SK-N-SH (cell line): ENCODE results near the gene THAP3. TPM values are rescaled to one million over a fixed set of nuclear protein-coding genes. Genes with fewer than 3 reads are reported as not detected.

ENCODE experiments used
- CTCF ChIA-PET: fragments of 300-600, 350-600 bp; formaldehyde crosslinking; extraction: SDS; loops from one replicate; lab custom pipeline; 2021; lab: Yijun Ruan, JAX
- POLR2A ChIA-PET: fragments of 350-600 bp; sonication (Branson Sonifier 250); formaldehyde crosslinking; extraction: SDS; loops from one replicate; lab custom pipeline; 2020; ENCODE audit warnings: antibody characterized with exemption, inconsistent platforms; lab: Yijun Ruan, JAX
- DNase-seq: peaks from one replicate; pipeline ENCODE4 v3.0.0; 2012
- H2AFZ ChIP-seq: fragments of 200-600 bp; sonication (generic); 2 replicates; pipeline ENCODE4 v1.8.1; 2016; ENCODE audit warnings: antibody characterized with exemption, mild to moderate bottlenecking, low read depth
- H3F3A ChIP-seq: fragments of 200-600 bp; sonication (generic); replicated peaks from 2 replicates; pipeline ENCODE3; 2016; ENCODE audit warnings: antibody characterized with exemption, mild to moderate bottlenecking; ENCODE audit not compliant: insufficient read depth
- H3K27ac ChIP-seq, 2 experiments: fragments of 200-500 bp in 1 of 2; fragments of 200-600 bp in 1 of 2; sonication (Bioruptor generic) in 1 of 2; sonication (generic), shearing (Covaris generic) in 1 of 2; 2 replicates each; pipeline versions ENCODE4 v1.5.1 to v1.6.1; 2014 to 2016; ENCODE audit warnings: low read depth in 2 of 2, inconsistent platforms in 1 of 2, low read length in 1 of 2, mild to moderate bottlenecking in 1 of 2, mixed read lengths in 1 of 2
- H3K27me3 ChIP-seq: fragments of 200-600 bp; sonication (generic), shearing (Covaris generic); 2 replicates; pipeline ENCODE4 v1.6.1; 2016; ENCODE audit warnings: mixed run types; ENCODE audit not compliant: insufficient read depth
- H3K36me3 ChIP-seq, 2 experiments: fragments of 200-500 bp in 1 of 2; fragments of 200-600 bp in 1 of 2; sonication (Bioruptor generic) in 1 of 2; sonication (generic) in 1 of 2; replicated peaks in 1 of 2; 2 replicates each; pipeline versions ENCODE3 to v1.5.1; 2014 to 2016; ENCODE audit warnings: low read length in 1 of 2, mild to moderate bottlenecking in 1 of 2; ENCODE audit not compliant: insufficient read depth in 2 of 2, control insufficient read depth in 1 of 2
- H3K4me1 ChIP-seq, 2 experiments: fragments of 200-500 bp in 1 of 2; fragments of 200-600 bp in 1 of 2; sonication (Bioruptor generic) in 1 of 2; sonication (generic), shearing (Covaris generic) in 1 of 2; 2 replicates each; pipeline versions ENCODE4 v1.5.1 to v1.6.1; 2014 to 2016; ENCODE audit warnings: low read depth in 1 of 2, low read length in 1 of 2, mixed run types in 1 of 2; ENCODE audit not compliant: insufficient read depth in 2 of 2, control insufficient read depth in 1 of 2
- H3K4me2 ChIP-seq: fragments of 200-600 bp; sonication (generic), shearing (Covaris generic); 2 replicates; pipeline ENCODE4 v1.6.1; 2017; ENCODE audit warnings: mixed run types
- H3K4me3 ChIP-seq, 2 experiments: fragments of 200-500 bp in 1 of 2; fragments of 200-600 bp in 1 of 2; sonication (Bioruptor generic) in 1 of 2; sonication (generic), shearing (Covaris generic) in 1 of 2; 2 replicates each; pipeline versions ENCODE4 v1.5.1 to v1.8.1; 2014 to 2016; ENCODE audit warnings: low read depth in 2 of 2, inconsistent platforms in 1 of 2, low read length in 1 of 2, mild to moderate bottlenecking in 1 of 2, mixed read lengths in 1 of 2, moderate library complexity in 1 of 2
- H3K79me2 ChIP-seq: fragments of 200-600 bp; sonication (generic); 2 replicates; pipeline ENCODE4 v1.8.1; 2017; ENCODE audit warnings: mild to moderate bottlenecking; ENCODE audit not compliant: insufficient read depth
- H3K9ac ChIP-seq: fragments of 200-600 bp; sonication (generic); 2 replicates; pipeline ENCODE4 v1.6.1; 2017; ENCODE audit warnings: mixed run types
- H3K9me2 ChIP-seq: fragments of 200-600 bp; sonication (generic); 2 replicates; pipeline ENCODE4 v1.6.1; 2017; ENCODE audit warnings: mixed run types
- H3K9me3 ChIP-seq: fragments of 200-600 bp; sonication (generic); 2 replicates; pipeline ENCODE4 v1.6.1; 2017; ENCODE audit warnings: mixed run types, mild to moderate bottlenecking, moderate library complexity
- H4K20me1 ChIP-seq: fragments of 200-600 bp; sonication (generic); 2 replicates; pipeline ENCODE4 v1.6.1; 2017; ENCODE audit warnings: mild to moderate bottlenecking, mixed run types; ENCODE audit not compliant: insufficient read depth
- CHD2 ChIP-seq: fragments of 150-350 bp; IDR thresholded peaks from 2 replicates; pipeline ENCODE4 v1.6.1; 2018; ENCODE audit warnings: low read length; ENCODE audit not compliant: partially characterized antibody
- CTCF ChIP-seq: fragments of 200-600 bp; sonication (generic); IDR thresholded peaks from 2 replicates; pipeline ENCODE4 v1.6.1; 2017; ENCODE audit warnings: antibody characterized with exemption, mild to moderate bottlenecking, moderate library complexity
- FOSL2 ChIP-seq: IDR thresholded peaks from 2 replicates; pipeline ENCODE4 v1.4.0; 2012; ENCODE audit warnings: low read depth, mild to moderate bottlenecking, moderate library complexity, borderline replicate concordance
- FOXJ3 ChIP-seq: sonication (generic); formaldehyde crosslinking; IDR thresholded peaks from 2 replicates; pipeline ENCODE4 v1.5.1; 2020; ENCODE audit warnings: mild to moderate bottlenecking, missing genetic modification reagents
- JUND ChIP-seq: IDR thresholded peaks from 2 replicates; pipeline ENCODE4 v1.4.0; 2012
- MAX ChIP-seq: IDR thresholded peaks from 2 replicates; pipeline ENCODE4 v1.4.0; 2012; ENCODE audit warnings: low read depth
- NRF1 ChIP-seq: IDR thresholded peaks from 2 replicates; pipeline ENCODE4 v1.6.1; 2012; ENCODE audit warnings: low read depth, mild to moderate bottlenecking, low read length
- POLR2AphosphoS5 ChIP-seq: IDR thresholded peaks from 2 replicates; pipeline ENCODE4 v1.6.1; 2012; ENCODE audit warnings: low read depth, low read length
- RAD21 ChIP-seq: IDR thresholded peaks from 2 replicates; pipeline ENCODE4 v1.6.1; 2012; ENCODE audit warnings: mild to moderate bottlenecking, low read length
- RCOR1 ChIP-seq: fragments of 150-350 bp; IDR thresholded peaks from 2 replicates; pipeline ENCODE4 v1.6.1; 2017; ENCODE audit warnings: antibody characterized with exemption, low read length
- RFX5 ChIP-seq: IDR thresholded peaks from 2 replicates; pipeline ENCODE4 v1.6.1; 2012; ENCODE audit warnings: mild to moderate bottlenecking, improper control_type of control experiment, low read length
- SMC3 ChIP-seq: IDR thresholded peaks from 2 replicates; pipeline ENCODE4 v1.6.1; 2012; ENCODE audit warnings: low read depth, low read length, improper control_type of control experiment
- TCF12 ChIP-seq: IDR thresholded peaks from 2 replicates; pipeline ENCODE4 v1.4.0; 2012
- USF1 ChIP-seq: IDR thresholded peaks from 2 replicates; pipeline ENCODE4 v1.4.0; 2012; ENCODE audit warnings: low read depth, borderline replicate concordance
- USF2 ChIP-seq: fragments of 150-350 bp; IDR thresholded peaks from 2 replicates; pipeline ENCODE4 v1.6.1; 2017; ENCODE audit warnings: antibody characterized with exemption, low read length, low read depth, borderline replicate concordance
- ZBTB33 ChIP-seq: IDR thresholded peaks from 2 replicates; pipeline ENCODE4 v1.4.0; 2012; ENCODE audit warnings: low read depth, borderline replicate concordance
- WGBS: methylation state at CpG from one replicate; pipeline ENCODE4 v1.1.6; 2017; ENCODE audit warnings: low lambda C conversion rate; 5-methylcytosine and 5-hydroxymethylcytosine counted together
- polyA plus RNA-seq, 3 experiments: library from polyadenylated mRNA; depleted of rRNA; stranded (reverse); fragments of >200 nt; gene quantifications; 2 replicates each; pipeline ENCODE4 v1.2.3, GENCODE V29; 2012

Gene THAP3
- polyA plus RNA-seq, 1 of the 3 experiments (the other 2 are of a cell fraction) = 11.1 TPM

GRCh38 chr1:6646499-6647148, 22.0 kb downstream of the THAP3 start:
- CTCF ChIA-PET = interaction anchor here (0.6 to 2.5 kb wide), 27 partner anchors 9 to 206 kb away, joined by 3 to 20 read pairs (median 4); partner anchors contain the start of genes DNAJC11, KLHL21, NOL9 and TAS1R1
- 83% methylated on average over 10 of the region's 10 CpGs for WGBS
- H3F3A ChIP-seq = no peaks in the 10 kb centered on the region
- no peaks in the 10 kb centered on the region for H3K27me3 ChIP-seq
- peaks cover 9 to 25% of the 10 kb centered on the region in 2 experiments for H3K36me3 ChIP-seq
- no peak overlapping the region for H2AFZ ChIP-seq
- H3K4me1 ChIP-seq = no peaks in the 10 kb centered on the region
- H4K20me1 ChIP-seq = no peaks in the 10 kb centered on the region
- H3K9me3 ChIP-seq = no peaks in the 10 kb centered on the region
- TF ChIP-seq RAD21 = peak; percentile 73
- no peak for TF ChIP-seq JUND
- no peak for TF ChIP-seq POLR2AphosphoS5
- TF ChIP-seq RFX5 = no peak
- TF ChIP-seq RCOR1 = no peak
- peak; percentile 60 for TF ChIP-seq CTCF
- no peak for TF ChIP-seq ZBTB33
- TF ChIP-seq NRF1 = no peak
- TF ChIP-seq SMC3 = peak; percentile 22; the same call in 1 of the 2 replicates
- peak overlapping the region in 1 of 2 experiments; percentile 31; a peak in 1 of 4 replicates for H3K4me3 ChIP-seq
- no peak overlapping the region for H3K27ac ChIP-seq
- H3K4me2 ChIP-seq = no peak overlapping the region
- H3K9me2 ChIP-seq = no peaks in the 10 kb centered on the region
- POLR2A ChIA-PET = no interaction called here
- peak; percentile 66 for DNase-seq
- H3K79me2 ChIP-seq = no peaks in the 10 kb centered on the region
- H3K9ac ChIP-seq = no peak overlapping the region

GRCh38 chr1:6648556-6648955, 23.9 kb downstream of the THAP3 start:
- POLR2A ChIA-PET = no interaction called here
- Histone ChIP-seq H3K9ac (no peak overlapping the region), H3K27ac (no peak overlapping the region), H3K9me3 (no peaks in the 10 kb centered on the region), H3K36me3 (peaks cover 9 to 33% of the 10 kb centered on the region in 2 experiments), H2AFZ (no peak overlapping the region), H3K9me2 (no peaks in the 10 kb centered on the region), H3K27me3 (no peaks in the 10 kb centered on the region), H4K20me1 (no peaks in the 10 kb centered on the region), H3F3A (no peaks in the 10 kb centered on the region), H3K4me1 (no peaks in the 10 kb centered on the region), H3K79me2 (no peaks in the 10 kb centered on the region), H3K4me3 (no peak overlapping the region), H3K4me2 (no peak overlapping the region)
- CTCF ChIA-PET = interaction anchor here (0.7 to 1.3 kb wide), 4 partner anchors 12 to 141 kb away, joined by 3 read pairs; partner anchors contain the start of gene NOL9
- DNase-seq = no peak
- TF ChIP-seq USF2 (no peak), MAX (no peak), USF1 (no peak), CHD2 (no peak), SMC3 (no peak), FOSL2 (no peak), CTCF (no peak), RCOR1 (no peak), TCF12 (no peak), FOXJ3 (CRISPR knock-in tag) (no peak)
- WGBS = 89% methylated on average over 6 of the region's 6 CpGs
